Karpas-422 (cell line): ENCODE results near the gene DSC3. TPM values are rescaled to one million over a fixed set of nuclear protein-coding genes. Genes with fewer than 3 reads are reported as not detected.

Source experiments
- DNase-seq: peaks from one replicate; pipeline ENCODE4 v3.0.0-alpha.2; 2015
- H2AFZ ChIP-seq: fragments of 200-600 bp; sonication (generic); 2 replicates; pipeline ENCODE4 v1.6.1; 2014; ENCODE audit warnings: antibody characterized with exemption, low read length, mixed read lengths
- H3K27ac ChIP-seq: fragments of 200-600 bp; sonication (generic); 2 replicates; pipeline ENCODE4 v1.5.1; 2014; ENCODE audit warnings: mild to moderate bottlenecking, low read length, moderate library complexity
- H3K27me3 ChIP-seq: fragments of 200-600 bp; sonication (generic); 2 replicates; pipeline ENCODE4 v1.6.1; 2014; ENCODE audit warnings: low read length, mixed read lengths
- H3K36me3 ChIP-seq: fragments of 200-600 bp; sonication (generic); 2 replicates; pipeline ENCODE4 v1.6.1; 2014; ENCODE audit warnings: low read length, mixed read lengths; ENCODE audit not compliant: insufficient read depth
- H3K4me1 ChIP-seq: fragments of 200-600 bp; sonication (generic); 2 replicates; pipeline ENCODE4 v1.6.1; 2014; ENCODE audit warnings: mild to moderate bottlenecking, low read length, mixed read lengths
- H3K4me2 ChIP-seq: fragments of 200-600 bp; sonication (generic); 2 replicates; pipeline ENCODE4 v1.6.1; 2014; ENCODE audit warnings: low read length, low read depth, mild to moderate bottlenecking; ENCODE audit not compliant: poor library complexity, severe bottlenecking
- H3K4me3 ChIP-seq: fragments of 200-600 bp; sonication (generic); 2 replicates; pipeline ENCODE4 v1.5.1; 2014; ENCODE audit warnings: mild to moderate bottlenecking, antibody characterized with exemption, low read length, mixed read lengths
- H3K79me2 ChIP-seq: fragments of 200-600 bp; sonication (generic); 2 replicates; pipeline ENCODE4 v1.6.1; 2014; ENCODE audit warnings: mild to moderate bottlenecking, low read length, mixed read lengths
- H3K9ac ChIP-seq: fragments of 200-600 bp; sonication (generic); 2 replicates; pipeline ENCODE4 v1.6.0; 2014; ENCODE audit warnings: low read length
- H3K9me2 ChIP-seq: fragments of 200-600 bp; sonication (generic), shearing (Covaris generic); replicated peaks from 2 replicates; pipeline ENCODE4 v1.6.0; 2014; ENCODE audit warnings: mild to moderate bottlenecking, low read length, moderate library complexity; ENCODE audit not compliant: insufficient read depth
- H3K9me3 ChIP-seq: fragments of 300-700, 200-600 bp; sonication (generic); 2 replicates; pipeline ENCODE4 v1.6.1; 2014; ENCODE audit warnings: low read length, mixed read lengths
- H4K20me1 ChIP-seq: fragments of 200-600 bp; sonication (generic); 2 replicates; pipeline ENCODE4 v1.6.1; 2014; ENCODE audit warnings: mild to moderate bottlenecking, antibody characterized with exemption, low read length, low read depth; ENCODE audit not compliant: insufficient read depth
- total RNA-seq: library from RNA; depleted of rRNA; stranded (reverse); fragments of >200 nt; shearing (Covaris generic); gene quantifications from 2 replicates; pipeline ENCODE4 v1.2.3, GENCODE V29; 2014; ENCODE audit warnings: low replicate concordance

The DSC3 gene
- total RNA-seq, 1 experiment from 2014 or later = 0.22 TPM

GRCh38 chr18:30999887-31000628, 42.5 kb downstream of the DSC3 start:
- peak overlapping the region; percentile 27 for H3K9ac ChIP-seq
- H3K9me3 ChIP-seq = no peaks in the 10 kb centered on the region
- H3K27ac ChIP-seq = peak overlapping the region; percentile 19; the same call in 1 of the 2 replicates
- H3K79me2 ChIP-seq = no peaks in the 10 kb centered on the region
- H3K36me3 ChIP-seq = no peaks in the 10 kb centered on the region
- no peaks in the 10 kb centered on the region for H4K20me1 ChIP-seq
- H3K4me3 ChIP-seq = 0 out of 2 replicates have a peak overlapping the region, but pooled peaks have one; percentile 1
- H3K9me2 ChIP-seq = no peaks in the 10 kb centered on the region
- no peaks in the 10 kb centered on the region for H3K27me3 ChIP-seq
- H3K4me1 ChIP-seq = peaks cover 23% of the 10 kb centered on the region
- H3K4me2 ChIP-seq = peak overlapping the region; percentile 57
- peak; percentile 68 for DNase-seq
- H2AFZ ChIP-seq = peak overlapping the region; percentile 89

- Histone ChIP-seq H3K4me3 (no peak overlapping the region), H3K9me2 (no peaks in the 10 kb centered on the region), H3K4me2 (peak overlapping the region; percentile 57), H2AFZ (peak overlapping the region; percentile 89), H3K36me3 (no peaks in the 10 kb centered on the region), H4K20me1 (no peaks in the 10 kb centered on the region), H3K27ac (peak overlapping the region; percentile 19; the same call in 1 of the 2 replicates), H3K79me2 (no peaks in the 10 kb centered on the region), H3K9me3 (no peaks in the 10 kb centered on the region), H3K27me3 (no peaks in the 10 kb centered on the region), H3K9ac (peak overlapping the region; percentile 27; the same call in 1 of the 2 replicates), H3K4me1 (peaks cover 23% of the 10 kb centered on the region)
- peak; percentile 83 for DNase-seq
Measured at GRCh38 chr18:30999186-30999585, 43.4 kb downstream of the DSC3 start.

- DNase-seq = no peak
- Histone ChIP-seq H3K27ac (no peak overlapping the region), H3K9me3 (no peaks in the 10 kb centered on the region), H3K9me2 (no peaks in the 10 kb centered on the region), H3K4me2 (no peak overlapping the region), H3K36me3 (no peaks in the 10 kb centered on the region), H2AFZ (no peak overlapping the region), H3K4me1 (peaks cover 27% of the 10 kb centered on the region), H3K4me3 (no peak overlapping the region), H4K20me1 (no peaks in the 10 kb centered on the region), H3K27me3 (no peaks in the 10 kb centered on the region), H3K79me2 (no peaks in the 10 kb centered on the region), H3K9ac (no peak overlapping the region)
Measured at GRCh38 chr18:30997223-30997622, 45.3 kb downstream of the DSC3 start.

GRCh38 chr18:30992231-30992630, 50.3 kb downstream of the DSC3 start:
- Histone ChIP-seq H3K79me2 (no peaks in the 10 kb centered on the region), H4K20me1 (no peaks in the 10 kb centered on the region), H3K27ac (no peak overlapping the region), H3K9me3 (no peaks in the 10 kb centered on the region), H3K36me3 (no peaks in the 10 kb centered on the region), H3K9ac (no peak overlapping the region), H3K4me1 (peaks cover 22% of the 10 kb centered on the region), H2AFZ (no peak overlapping the region), H3K9me2 (no peaks in the 10 kb centered on the region), H3K4me2 (no peak overlapping the region), H3K4me3 (no peak overlapping the region), H3K27me3 (no peaks in the 10 kb centered on the region)
- no peak for DNase-seq

GRCh38 chr18:30991397-30991796, 51.1 kb downstream of the DSC3 start:
- H3K9me3 ChIP-seq = no peaks in the 10 kb centered on the region
- no peaks in the 10 kb centered on the region for H3K9me2 ChIP-seq
- H4K20me1 ChIP-seq = no peaks in the 10 kb centered on the region
- no peaks in the 10 kb centered on the region for H3K36me3 ChIP-seq
- H3K4me1 ChIP-seq = peaks cover 23% of the 10 kb centered on the region
- H3K9ac ChIP-seq = 0 out of 2 replicates have a peak overlapping the region, but pooled peaks have one; percentile 21
- H2AFZ ChIP-seq = peak overlapping the region; percentile 91
- no peak overlapping the region for H3K4me3 ChIP-seq
- H3K27me3 ChIP-seq = no peaks in the 10 kb centered on the region
- H3K27ac ChIP-seq = no peak overlapping the region
- H3K79me2 ChIP-seq = no peaks in the 10 kb centered on the region
- DNase-seq = peak; percentile 63
- H3K4me2 ChIP-seq = peak overlapping the region; percentile 32

- H3K79me2 ChIP-seq = no peaks in the 10 kb centered on the region
Measured at GRCh38 chr18:30989141-30989540, 53.4 kb downstream of the DSC3 start.

GRCh38 chr18:30988440-30988839, 54.1 kb downstream of the DSC3 start:
- Histone ChIP-seq H3K9me3 (no peaks in the 10 kb centered on the region), H3K27me3 (no peaks in the 10 kb centered on the region), H4K20me1 (no peaks in the 10 kb centered on the region), H3K79me2 (no peaks in the 10 kb centered on the region), H3K9ac (no peak overlapping the region), H3K27ac (no peak overlapping the region), H3K9me2 (no peaks in the 10 kb centered on the region), H3K4me3 (no peak overlapping the region), H3K36me3 (no peaks in the 10 kb centered on the region), H2AFZ (no peak overlapping the region), H3K4me1 (peaks cover 23% of the 10 kb centered on the region), H3K4me2 (no peak overlapping the region)
- no peak for DNase-seq

More at GRCh38 chr18:30989141-30989540, 53.4 kb downstream of the DSC3 start:
- Histone ChIP-seq H3K9me3 (no peaks in the 10 kb centered on the region), H4K20me1 (no peaks in the 10 kb centered on the region), H3K4me1 (peaks cover 23% of the 10 kb centered on the region), H3K36me3 (no peaks in the 10 kb centered on the region), H3K9me2 (no peaks in the 10 kb centered on the region), H3K4me2 (no peak overlapping the region), H3K27me3 (no peaks in the 10 kb centered on the region), H3K9ac (no peak overlapping the region), H2AFZ (no peak overlapping the region), H3K4me3 (no peak overlapping the region), H3K27ac (no peak overlapping the region)
- DNase-seq = no peak

GRCh38 chr18:30987467-30988241, 54.9 kb downstream of the DSC3 start:
- no peaks in the 10 kb centered on the region for H4K20me1 ChIP-seq
- no peak overlapping the region for H3K9ac ChIP-seq
- H3K4me3 ChIP-seq = no peak overlapping the region
- no peaks in the 10 kb centered on the region for H3K79me2 ChIP-seq
- H3K27me3 ChIP-seq = no peaks in the 10 kb centered on the region
- H2AFZ ChIP-seq = no peak overlapping the region
- H3K36me3 ChIP-seq = no peaks in the 10 kb centered on the region
- no peaks in the 10 kb centered on the region for H3K9me2 ChIP-seq
- H3K9me3 ChIP-seq = no peaks in the 10 kb centered on the region
- no peak overlapping the region for H3K4me2 ChIP-seq
- peaks cover 19% of the 10 kb centered on the region for H3K4me1 ChIP-seq
- H3K27ac ChIP-seq = no peak overlapping the region
- no peak for DNase-seq
